ENCODE measurements around the gene ZNF624. TPM values are rescaled to one million over a fixed set of nuclear protein-coding genes. Genes with fewer than 3 reads are reported as not detected.
A peak's percentile ranks its signal among the peaks of the same experiment; 100 is the strongest.

Gene ZNF624
- total RNA-seq, 2 donors from 2014 or later, result 6.9 to 8.4 TPM

DNA sequence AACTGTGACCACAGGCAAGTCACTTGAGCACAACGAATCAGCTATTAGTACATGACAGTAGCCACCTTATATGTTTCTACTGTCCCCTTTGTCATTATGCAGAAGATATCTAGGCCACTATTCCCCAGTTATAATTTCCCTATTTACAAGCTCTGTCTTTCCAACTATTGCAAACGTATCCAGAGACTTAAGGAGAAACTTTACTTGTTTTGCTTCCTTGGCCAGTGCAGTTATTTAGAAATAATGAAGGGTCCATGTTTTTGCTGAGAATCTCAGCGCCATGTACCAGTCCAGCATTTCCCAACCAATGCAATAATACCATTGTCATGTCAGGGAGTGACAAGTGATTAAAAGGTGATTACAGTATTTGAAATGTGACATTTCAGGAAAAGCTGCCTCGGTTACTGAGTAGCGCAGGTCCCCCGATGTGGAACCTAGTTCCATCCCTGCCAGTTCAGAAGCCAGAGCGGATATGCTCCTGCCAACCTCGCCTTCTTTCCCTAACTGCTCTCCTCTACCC is 743 bp downstream of the ZNF624 start:
- H3K27ac Mint-ChIP-seq, result peak overlapping the region; percentile 5
- no peaks in the 10 kb centered on the region for H3K9me3 Mint-ChIP-seq
- ATAC-seq (replicated peaks in 1 of 2), result no peak
- peaks cover 11% of the 10 kb centered on the region for H3K4me1 Mint-ChIP-seq (ENCODE audit: low read depth)
- no peaks in the 10 kb centered on the region for H3K36me3 Mint-ChIP-seq (ENCODE audit: insufficient read depth in 2 of 2)
- H3K4me3 Mint-ChIP-seq, result peak overlapping the region; percentile 82 to 92
- no peaks in the 10 kb centered on the region for H3K27me3 Mint-ChIP-seq (ENCODE audit: low read depth)
- no peak for DNase-seq

DNA sequence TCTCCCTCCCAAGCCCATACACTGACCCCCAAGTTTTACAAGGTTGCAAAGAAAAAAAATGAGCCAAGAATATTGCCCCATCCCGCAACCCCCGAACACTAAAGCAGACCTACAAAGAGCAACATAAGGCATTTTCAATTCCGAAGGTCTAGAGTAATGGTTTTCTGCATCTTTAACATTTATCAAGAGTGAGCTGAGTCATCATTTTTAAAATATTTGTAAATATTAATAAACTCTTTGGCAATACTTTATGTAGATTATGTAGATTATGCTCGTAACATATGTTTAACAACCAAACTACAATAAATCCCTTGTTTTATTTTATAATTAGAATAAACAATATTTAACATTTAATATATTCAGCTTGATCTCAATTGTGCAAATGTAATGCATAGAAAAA is 1.4 kb downstream of the ZNF624 start:
- H3K4me3 Mint-ChIP-seq, result peak overlapping the region; percentile 31 to 48
- no peak overlapping the region for H3K27ac Mint-ChIP-seq
- no peak for ATAC-seq (replicated peaks in 1 of 2)
- no peak for DNase-seq
- no peaks in the 10 kb centered on the region for H3K9me3 Mint-ChIP-seq
- no peaks in the 10 kb centered on the region for H3K27me3 Mint-ChIP-seq (ENCODE audit: low read depth)
- peaks cover 11% of the 10 kb centered on the region for H3K4me1 Mint-ChIP-seq (ENCODE audit: low read depth)
- no peaks in the 10 kb centered on the region for H3K36me3 Mint-ChIP-seq (ENCODE audit: insufficient read depth in 2 of 2)

GRCh38 chr17:16649585-16649984 is 4.1 kb downstream of the ZNF624 start:
- Mint-ChIP-seq H3K4me1 (ENCODE audit: low read depth) (peaks cover 11% of the 10 kb centered on the region), H3K27me3 (ENCODE audit: low read depth) (no peaks in the 10 kb centered on the region), H3K27ac (no peak overlapping the region), H3K9me3 (no peaks in the 10 kb centered on the region), H3K36me3 (ENCODE audit: insufficient read depth in 2 of 2) (peaks cover 0 to 6% of the 10 kb centered on the region in 2 donors), H3K4me3 (no peak overlapping the region)
- DNase-seq, result no peak
- ATAC-seq (replicated peaks in 1 of 2), result no peak

DNA sequence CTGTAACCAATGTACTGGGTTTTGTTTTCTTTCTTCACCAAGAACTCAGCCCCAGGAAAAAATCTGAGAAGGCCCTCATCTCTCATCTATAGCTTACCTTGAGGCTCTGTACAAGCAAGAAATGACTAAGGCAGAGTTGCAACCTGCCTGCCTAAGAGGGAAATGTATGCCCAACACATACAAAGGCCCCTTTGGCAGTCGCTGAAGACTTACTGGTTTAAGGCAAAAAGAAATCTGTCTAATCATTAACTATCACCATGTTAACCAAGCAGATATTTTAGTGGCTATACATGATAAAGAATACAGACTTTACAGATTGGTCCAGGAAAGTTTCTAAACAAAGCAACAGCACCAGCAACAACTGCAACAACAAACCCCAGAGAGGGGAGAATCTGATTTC is 14.2 kb downstream of the ZNF624 start:
- no peak overlapping the region for H3K4me3 Mint-ChIP-seq
- peaks cover 4 to 5% of the 10 kb centered on the region in 2 donors for H3K9me3 Mint-ChIP-seq
- peaks cover 11 to 31% of the 10 kb centered on the region in 2 donors for H3K36me3 Mint-ChIP-seq (ENCODE audit: insufficient read depth in 2 of 2)
- no peak for ATAC-seq (replicated peaks in 1 of 2)
- H3K27ac Mint-ChIP-seq, result no peak overlapping the region
- DNase-seq, result no peak
- no peaks in the 10 kb centered on the region for H3K4me1 Mint-ChIP-seq (ENCODE audit: low read depth)
- H3K27me3 Mint-ChIP-seq (ENCODE audit: low read depth), result no peaks in the 10 kb centered on the region

DNA sequence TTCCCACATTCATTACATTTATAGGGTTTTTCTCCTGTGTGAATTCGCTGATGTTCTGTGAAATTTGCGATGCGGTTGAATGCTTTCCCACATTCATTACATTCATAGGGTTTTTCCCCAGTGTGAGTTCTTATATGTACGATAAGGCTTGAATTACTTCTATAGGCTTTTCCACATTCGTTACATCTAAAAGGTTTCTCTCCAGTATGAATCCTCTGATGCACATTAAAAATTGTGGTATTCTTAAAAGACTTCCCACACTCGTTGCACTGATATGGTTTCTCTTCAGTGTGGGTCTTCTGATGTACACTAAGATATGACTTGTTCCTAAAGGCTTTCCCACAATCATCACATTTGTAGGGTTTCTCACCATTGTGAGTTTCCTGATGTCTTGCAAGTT is 30.4 kb downstream of the ZNF624 start:
- Mint-ChIP-seq H3K27me3 (ENCODE audit: low read depth) (no peaks in the 10 kb centered on the region), H3K27ac (no peak overlapping the region), H3K9me3 (peaks cover 25 to 36% of the 10 kb centered on the region in 2 donors), H3K4me1 (ENCODE audit: low read depth) (no peaks in the 10 kb centered on the region), H3K36me3 (ENCODE audit: insufficient read depth in 2 of 2) (peaks cover 34 to 67% of the 10 kb centered on the region in 2 donors), H3K4me3 (no peak overlapping the region)
- no peak for ATAC-seq (replicated peaks in 1 of 2)
- DNase-seq, result no peak

DNA sequence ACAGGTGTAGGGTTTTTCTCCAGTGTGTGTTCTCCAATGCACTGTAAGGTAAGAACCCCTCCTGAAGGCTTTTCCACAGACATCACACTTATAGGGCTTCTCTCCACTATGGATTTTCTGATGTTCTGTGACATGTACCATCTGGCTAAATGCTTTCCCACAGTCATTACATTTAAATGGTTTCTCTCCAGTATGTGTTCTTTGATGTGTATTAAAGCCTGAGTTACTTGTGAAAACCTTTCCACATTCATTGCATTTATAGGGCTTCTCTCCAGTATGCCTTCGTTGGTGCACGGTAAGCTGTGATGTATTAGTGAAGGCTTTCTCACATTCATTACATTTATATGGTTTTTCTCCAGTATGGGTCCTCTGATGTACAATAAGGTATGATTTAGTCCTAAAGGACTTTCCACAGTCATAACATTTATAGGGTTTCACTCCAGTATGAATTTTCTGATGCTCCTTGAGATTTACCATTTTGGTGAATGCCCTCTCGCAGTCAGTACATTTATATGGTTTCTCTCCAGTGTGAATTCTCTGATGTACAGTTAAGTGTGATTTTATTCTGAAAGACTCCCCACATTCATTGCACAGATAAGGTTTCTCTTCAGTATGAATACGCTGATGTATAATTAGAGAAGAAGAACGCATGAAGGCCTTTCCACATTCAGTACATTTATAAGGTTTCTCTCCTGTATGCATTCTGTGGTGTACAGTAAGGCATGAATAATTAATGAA is 30.9 kb downstream of the ZNF624 start:
- ATAC-seq (replicated peaks in 1 of 2) (no peak), DNase-seq (no peak)
- Mint-ChIP-seq H3K4me3 (no peak overlapping the region), H3K36me3 (ENCODE audit: insufficient read depth in 2 of 2) (peaks cover 31 to 62% of the 10 kb centered on the region in 2 donors), H3K27me3 (ENCODE audit: low read depth) (no peaks in the 10 kb centered on the region), H3K27ac (no peak overlapping the region), H3K4me1 (ENCODE audit: low read depth) (no peaks in the 10 kb centered on the region), H3K9me3 (peaks cover 25 to 36% of the 10 kb centered on the region in 2 donors)

- Mint-ChIP-seq H3K27ac (no peak overlapping the region), H3K27me3 (ENCODE audit: low read depth) (no peaks in the 10 kb centered on the region), H3K4me1 (ENCODE audit: low read depth) (no peaks in the 10 kb centered on the region), H3K9me3 (peaks cover 27 to 31% of the 10 kb centered on the region in 2 donors), H3K36me3 (ENCODE audit: insufficient read depth in 2 of 2) (peaks cover 10 to 39% of the 10 kb centered on the region in 2 donors), H3K4me3 (no peak overlapping the region)
- DNase-seq, result no peak
- ATAC-seq (replicated peaks in 1 of 2), result no peak
Observed at GRCh38 chr17:16617481-16618060, 36.1 kb downstream of the ZNF624 start.

DNA sequence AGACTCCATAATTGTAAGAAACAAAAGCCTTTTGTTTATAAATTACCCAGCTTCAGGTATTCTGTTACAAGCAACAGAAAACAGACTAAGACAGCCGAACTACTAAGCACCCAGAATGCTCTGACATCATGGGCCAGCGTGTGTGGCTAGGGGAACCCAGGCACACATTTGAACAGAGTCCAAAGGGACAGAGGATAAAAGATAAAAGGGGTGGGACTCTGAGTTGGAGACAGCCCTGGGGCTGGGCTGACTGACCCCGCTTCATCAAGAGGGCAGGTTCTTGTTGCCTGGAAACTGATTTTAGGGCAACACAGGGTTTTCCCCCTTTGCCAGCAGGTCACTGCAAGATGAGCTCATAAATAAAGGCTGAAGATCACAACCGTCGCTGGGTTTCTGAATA is 54.1 kb downstream of the ZNF624 start:
- H3K27me3 Mint-ChIP-seq (ENCODE audit: low read depth), result peaks cover 2% of the 10 kb centered on the region
- no peak overlapping the region for H3K4me3 Mint-ChIP-seq
- no peak for DNase-seq
- no peak overlapping the region for H3K27ac Mint-ChIP-seq
- H3K36me3 Mint-ChIP-seq (ENCODE audit: insufficient read depth in 2 of 2), result peaks cover 0 to 4% of the 10 kb centered on the region in 2 donors
- H3K9me3 Mint-ChIP-seq, result peaks cover 9 to 11% of the 10 kb centered on the region in 2 donors
- no peak for ATAC-seq (replicated peaks in 1 of 2)
- H3K4me1 Mint-ChIP-seq (ENCODE audit: low read depth), result no peaks in the 10 kb centered on the region

GRCh38 chr17:16593356-16594102 is 60.1 kb downstream of the ZNF624 start:
- DNase-seq, result no peak
- Mint-ChIP-seq H3K27me3 (ENCODE audit: low read depth) (peaks cover 22% of the 10 kb centered on the region), H3K4me3 (no peak overlapping the region), H3K9me3 (no peaks in the 10 kb centered on the region), H3K36me3 (ENCODE audit: insufficient read depth in 2 of 2) (no peaks in the 10 kb centered on the region), H3K27ac (no peak overlapping the region), H3K4me1 (ENCODE audit: low read depth) (no peaks in the 10 kb centered on the region)
- ATAC-seq (replicated peaks in 1 of 2), result no peak

- ATAC-seq (replicated peaks in 1 of 2), result peak; percentile 88 to 89
- DNase-seq, result peak; percentile 92 to 94
- Mint-ChIP-seq H3K27ac (peak overlapping the region; percentile 42), H3K9me3 (no peaks in the 10 kb centered on the region), H3K4me1 (ENCODE audit: low read depth) (peaks cover 4% of the 10 kb centered on the region), H3K4me3 (peak overlapping the region; percentile 79 to 80), H3K27me3 (ENCODE audit: low read depth) (peaks cover 40% of the 10 kb centered on the region), H3K36me3 (ENCODE audit: insufficient read depth in 2 of 2) (no peaks in the 10 kb centered on the region)
Observed at GRCh38 chr17:16589097-16589969, 64.3 kb downstream of the ZNF624 start.

- Mint-ChIP-seq H3K27me3 (ENCODE audit: low read depth) (peaks cover 33% of the 10 kb centered on the region), H3K9me3 (no peaks in the 10 kb centered on the region), H3K36me3 (ENCODE audit: insufficient read depth in 2 of 2) (no peaks in the 10 kb centered on the region), H3K4me3 (no peak overlapping the region), H3K4me1 (ENCODE audit: low read depth) (peaks cover 19% of the 10 kb centered on the region), H3K27ac (no peak overlapping the region)
- ATAC-seq (replicated peaks in 1 of 2) (no peak), DNase-seq (no peak)
Observed at GRCh38 chr17:16585796-16586195, 67.9 kb downstream of the ZNF624 start.

DNA sequence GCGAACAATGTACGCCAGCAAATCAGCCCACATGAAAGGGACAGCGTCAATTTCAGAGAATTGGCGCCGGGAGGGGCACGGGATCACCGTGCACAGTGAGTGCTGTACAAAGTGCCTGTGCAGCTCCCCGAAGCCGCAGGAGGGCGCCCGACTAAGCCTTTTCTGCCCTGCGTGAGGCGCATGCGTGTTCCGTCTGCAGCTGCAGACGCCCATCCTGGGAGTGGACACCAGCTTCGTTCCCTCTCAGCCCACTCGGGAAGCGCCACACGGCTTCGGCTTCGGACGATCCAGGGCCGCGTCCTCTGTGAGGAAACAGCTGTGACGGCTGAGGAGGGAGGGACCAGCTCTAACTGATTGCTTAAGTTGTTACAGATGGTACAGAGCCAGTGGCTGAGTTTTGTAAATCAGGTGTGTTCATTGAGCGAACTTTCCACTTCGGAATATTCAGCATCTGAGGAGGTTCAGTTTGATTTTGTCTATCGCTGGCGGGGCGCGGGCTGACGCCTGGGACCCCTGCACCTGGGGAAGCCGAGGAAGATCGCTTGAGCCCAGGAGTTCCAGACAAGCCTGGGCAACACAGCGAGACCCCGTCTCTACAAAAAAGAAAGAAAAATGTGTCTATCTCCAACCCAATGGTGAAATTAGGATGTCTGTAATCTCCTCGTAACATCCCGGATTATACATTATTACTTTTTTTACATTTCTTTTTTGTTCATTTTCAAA is 69.2 kb downstream of the ZNF624 start:
- no peaks in the 10 kb centered on the region for H3K9me3 Mint-ChIP-seq
- H3K4me1 Mint-ChIP-seq (ENCODE audit: low read depth), result peaks cover 19% of the 10 kb centered on the region
- peak; percentile 98 for ATAC-seq (replicated peaks in 1 of 2)
- peak; percentile 94 for DNase-seq
- peaks cover 34% of the 10 kb centered on the region for H3K27me3 Mint-ChIP-seq (ENCODE audit: low read depth)
- H3K36me3 Mint-ChIP-seq (ENCODE audit: insufficient read depth in 2 of 2), result peaks cover 0 to 2% of the 10 kb centered on the region in 2 donors
- peak overlapping the region; percentile 98 for H3K27ac Mint-ChIP-seq
- peak overlapping the region; percentile 87 to 92 for H3K4me3 Mint-ChIP-seq

Data from activated T-cell treated with anti-CD3 and anti-CD28 coated beads, Interleukin-2, amount 50 U/mL, for 72 hours (primary cell).